ENCODE measurements around the gene SCRG1.

SCRG1 gene

GRCh38 chr4:173398779-173399415, at the start of gene SCRG1:
SCRG1 (minus strand) TSS chr4:173399116; CDS start chr4:173391414, 7,702 bp downstream.
- no peak for DNase-seq

GRCh38 chr4:173448103-173448502, 49.2 kb upstream of the SCRG1 start:
- DNase-seq = no peak

- no peak for DNase-seq
Observed at GRCh38 chr4:173446416-173446815, 47.5 kb upstream of the SCRG1 start.

GRCh38 chr4:173443121-173443520, 44.2 kb upstream of the SCRG1 start:
- DNase-seq = no peak

GRCh38 chr4:173442223-173442932, 43.5 kb upstream of the SCRG1 start:
- DNase-seq = no peak

GRCh38 chr4:173440888-173441287, 42.0 kb upstream of the SCRG1 start:
- DNase-seq = no peak

- no peak for DNase-seq
Observed at GRCh38 chr4:173436771-173437265, 37.9 kb upstream of the SCRG1 start.

- no peak for DNase-seq
Observed at GRCh38 chr4:173436149-173436579, 37.2 kb upstream of the SCRG1 start.

- DNase-seq = no peak
Observed at GRCh38 chr4:173434231-173434630, 35.3 kb upstream of the SCRG1 start.

GRCh38 chr4:173433447-173433846, 34.5 kb upstream of the SCRG1 start:
- no peak for DNase-seq

GRCh38 chr4:173432430-173432829, 33.5 kb upstream of the SCRG1 start:
- no peak for DNase-seq

- DNase-seq = no peak
Observed at GRCh38 chr4:173426064-173426463, 27.1 kb upstream of the SCRG1 start.

GRCh38 chr4:173424899-173425805, 26.2 kb upstream of the SCRG1 start:
- no peak for DNase-seq

- no peak for DNase-seq
Observed at GRCh38 chr4:173420801-173421200, 21.9 kb upstream of the SCRG1 start.

GRCh38 chr4:173420324-173420752, 21.4 kb upstream of the SCRG1 start:
- no peak for DNase-seq

GRCh38 chr4:173418639-173419038, 19.7 kb upstream of the SCRG1 start:
- DNase-seq = no peak

- DNase-seq = no peak
Observed at GRCh38 chr4:173417833-173418232, 18.9 kb upstream of the SCRG1 start.

GRCh38 chr4:173415885-173416653, 17.2 kb upstream of the SCRG1 start:
- no peak for DNase-seq

GRCh38 chr4:173415092-173415491, 16.2 kb upstream of the SCRG1 start:
- no peak for DNase-seq

- DNase-seq = no peak
Observed at GRCh38 chr4:173414456-173414855, 15.5 kb upstream of the SCRG1 start.

- no peak for DNase-seq
Observed at GRCh38 chr4:173413036-173413435, 14.1 kb upstream of the SCRG1 start.

GRCh38 chr4:173411106-173411693, 12.3 kb upstream of the SCRG1 start:
- no peak for DNase-seq

All from activated naive CD4-positive, alpha-beta T cell treated with Interleukin-2 at 50 U/mL for 16 hours (primary cell).